ENCODE measurements around the gene BCL3.

Gene BCL3

DNA sequence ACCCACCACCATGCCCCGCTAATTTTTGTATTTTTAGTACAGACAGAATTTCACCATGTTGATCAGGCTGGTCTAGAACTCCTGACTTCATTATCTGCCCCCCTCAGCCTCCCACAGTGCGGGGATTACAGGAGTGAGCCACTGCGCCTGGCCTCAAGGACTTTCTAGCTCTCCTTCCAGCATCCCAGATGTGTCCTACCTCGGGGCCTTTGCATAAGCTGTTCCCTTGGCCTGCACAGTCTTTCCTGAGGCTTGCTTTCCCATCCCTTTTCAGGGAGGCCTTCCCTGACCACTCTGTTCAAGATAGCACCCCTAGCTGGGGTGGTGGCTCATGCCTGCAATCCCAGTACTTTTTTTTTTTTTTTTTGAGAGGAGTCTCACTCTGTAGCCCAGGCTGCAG is 46.1 kb downstream of the BCL3 start:
- Histone ChIP-seq H3K27me3 (ENCODE audit: low read depth, low read length) (peaks cover 39% of the 10 kb centered on the region), H3K4me1 (ENCODE audit: low read length) (peaks cover 10% of the 10 kb centered on the region), H2AFZ (ENCODE audit: low read depth, low read length) (no peak overlapping the region), H3K4me3 (ENCODE audit: low read length) (no peak overlapping the region), H3K9me3 (ENCODE audit: insufficient read depth, low read length) (no peaks in the 10 kb centered on the region), H4K20me1 (ENCODE audit: insufficient read depth, low read length) (no peaks in the 10 kb centered on the region), H3K36me3 (replicated peaks; ENCODE audit: low read depth, low read length) (no peaks in the 10 kb centered on the region), H3K9ac (ENCODE audit: low read length) (no peak overlapping the region), H3K27ac (ENCODE audit: low read length) (no peak overlapping the region), H3K79me2 (ENCODE audit: low read length) (no peaks in the 10 kb centered on the region), H3K4me2 (ENCODE audit: low read length) (no peak overlapping the region)
- TF ChIP-seq EZH2phosphoT487 (IDR thresholded peaks at IDR 0.05; ENCODE audit: low read depth): no peak
- TF ChIP-seq CTCF (IDR thresholded peaks at IDR 0.05; ENCODE audit: low read depth, low read length): no peak

- peaks cover 15% of the 10 kb centered on the region for H3K4me1 ChIP-seq (ENCODE audit: low read length)
- peaks cover 34% of the 10 kb centered on the region for H3K27me3 ChIP-seq (ENCODE audit: low read depth, low read length)
- H3K36me3 ChIP-seq (replicated peaks; ENCODE audit: low read depth, low read length): no peaks in the 10 kb centered on the region
- TF ChIP-seq EZH2phosphoT487 (IDR thresholded peaks at IDR 0.05; ENCODE audit: low read depth): no peak
- no peak for TF ChIP-seq CTCF (IDR thresholded peaks at IDR 0.05; ENCODE audit: low read depth, low read length)
- H4K20me1 ChIP-seq (ENCODE audit: insufficient read depth, low read length): no peaks in the 10 kb centered on the region
- no peak overlapping the region for H3K9ac ChIP-seq (ENCODE audit: low read length)
- no peaks in the 10 kb centered on the region for H3K9me3 ChIP-seq (ENCODE audit: insufficient read depth, low read length)
- H2AFZ ChIP-seq (ENCODE audit: low read depth, low read length): no peak overlapping the region
- H3K4me3 ChIP-seq (ENCODE audit: low read length): no peak overlapping the region
- no peak overlapping the region for H3K27ac ChIP-seq (ENCODE audit: low read length)
- no peak overlapping the region for H3K4me2 ChIP-seq (ENCODE audit: low read length)
- no peaks in the 10 kb centered on the region for H3K79me2 ChIP-seq (ENCODE audit: low read length)
Observed at GRCh38 chr19:44795398-44795987, 47.0 kb downstream of the BCL3 start.

DNA sequence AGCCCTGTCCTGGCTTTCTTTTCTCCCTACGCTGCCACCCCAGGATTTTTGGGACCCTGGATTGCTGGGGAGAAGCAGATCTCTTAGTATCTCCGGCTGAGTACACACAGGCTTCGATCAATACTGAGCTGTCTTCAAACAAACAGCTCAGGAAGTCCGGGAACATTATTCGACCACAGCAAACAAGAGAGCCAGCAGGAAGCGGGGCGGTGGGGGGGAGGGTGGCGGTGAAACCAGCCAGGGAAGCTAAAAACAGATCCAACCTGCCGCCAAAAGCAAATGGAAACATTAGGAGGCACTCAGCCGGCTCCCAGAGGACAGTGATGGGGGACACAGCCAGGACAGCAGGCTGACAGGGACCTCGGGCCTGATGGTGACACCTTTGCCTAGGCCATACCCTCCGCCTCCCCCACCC is 48.2 kb downstream of the BCL3 start:
- H4K20me1 ChIP-seq (ENCODE audit: insufficient read depth, low read length): no peaks in the 10 kb centered on the region
- H3K9ac ChIP-seq (ENCODE audit: low read length): no peak overlapping the region

More for the DNA sequence above, 48.2 kb downstream of the BCL3 start:
- no peaks in the 10 kb centered on the region for H3K79me2 ChIP-seq (ENCODE audit: low read length)
- no peak overlapping the region for H3K27ac ChIP-seq (ENCODE audit: low read length)
- H3K36me3 ChIP-seq (replicated peaks; ENCODE audit: low read depth, low read length): no peaks in the 10 kb centered on the region
- H3K27me3 ChIP-seq (ENCODE audit: low read depth, low read length): peaks cover 34% of the 10 kb centered on the region
- H3K4me2 ChIP-seq (ENCODE audit: low read length): no peak overlapping the region
- H3K4me3 ChIP-seq (ENCODE audit: low read length): no peak overlapping the region
- H3K4me1 ChIP-seq (ENCODE audit: low read length): peaks cover 15% of the 10 kb centered on the region
- H2AFZ ChIP-seq (ENCODE audit: low read depth, low read length): no peak overlapping the region
- H3K9me3 ChIP-seq (ENCODE audit: insufficient read depth, low read length): no peaks in the 10 kb centered on the region
- no peak for TF ChIP-seq EZH2phosphoT487 (IDR thresholded peaks at IDR 0.05; ENCODE audit: low read depth)
- no peak for TF ChIP-seq CTCF (IDR thresholded peaks at IDR 0.05; ENCODE audit: low read depth, low read length)

Data from OCI-LY3 (cell line).